HEK293 (cell line): Measurements from ENCODE around the gene ARHGAP32.

Experiments
- ATF2 ChIP-seq: fragments of 450-650 bp; formaldehyde crosslinking; IDR thresholded peaks from 2 replicates; pipeline ENCODE4 v1.5.1; 2016; ENCODE audit warnings: missing biosample characterization, missing genetic modification characterization, low read depth
- GLI4 ChIP-seq: fragments of 450-650 bp; formaldehyde crosslinking; IDR thresholded peaks from 2 replicates; pipeline ENCODE4 v1.5.1; 2016; ENCODE audit warnings: missing biosample characterization, missing genetic modification characterization
- RBAK ChIP-seq: fragments of 450-650 bp; formaldehyde crosslinking; IDR thresholded peaks from 2 replicates; pipeline ENCODE4 v1.5.1; 2016; ENCODE audit warnings: missing biosample characterization, missing genetic modification characterization
- ZBTB48 ChIP-seq: fragments of 450-650 bp; formaldehyde crosslinking; IDR thresholded peaks from 2 replicates; pipeline ENCODE4 v1.5.1; 2016; ENCODE audit warnings: missing biosample characterization, missing genetic modification characterization
- TF ChIP-seq, protein P1 (sequence below): fragments of 450-650 bp; formaldehyde crosslinking; IDR thresholded peaks from 2 replicates; pipeline ENCODE4 v1.5.1; 2016; ENCODE audit warnings: missing biosample characterization, missing genetic modification characterization, low read depth

- no peak for TF ChIP-seq GLI4 (tag by site-specific recombination)
- TF ChIP-seq ZBTB48 (tag by site-specific recombination), result no peak
- TF ChIP-seq ATF2 (tag by site-specific recombination), result no peak
- TF ChIP-seq, protein P1, sequence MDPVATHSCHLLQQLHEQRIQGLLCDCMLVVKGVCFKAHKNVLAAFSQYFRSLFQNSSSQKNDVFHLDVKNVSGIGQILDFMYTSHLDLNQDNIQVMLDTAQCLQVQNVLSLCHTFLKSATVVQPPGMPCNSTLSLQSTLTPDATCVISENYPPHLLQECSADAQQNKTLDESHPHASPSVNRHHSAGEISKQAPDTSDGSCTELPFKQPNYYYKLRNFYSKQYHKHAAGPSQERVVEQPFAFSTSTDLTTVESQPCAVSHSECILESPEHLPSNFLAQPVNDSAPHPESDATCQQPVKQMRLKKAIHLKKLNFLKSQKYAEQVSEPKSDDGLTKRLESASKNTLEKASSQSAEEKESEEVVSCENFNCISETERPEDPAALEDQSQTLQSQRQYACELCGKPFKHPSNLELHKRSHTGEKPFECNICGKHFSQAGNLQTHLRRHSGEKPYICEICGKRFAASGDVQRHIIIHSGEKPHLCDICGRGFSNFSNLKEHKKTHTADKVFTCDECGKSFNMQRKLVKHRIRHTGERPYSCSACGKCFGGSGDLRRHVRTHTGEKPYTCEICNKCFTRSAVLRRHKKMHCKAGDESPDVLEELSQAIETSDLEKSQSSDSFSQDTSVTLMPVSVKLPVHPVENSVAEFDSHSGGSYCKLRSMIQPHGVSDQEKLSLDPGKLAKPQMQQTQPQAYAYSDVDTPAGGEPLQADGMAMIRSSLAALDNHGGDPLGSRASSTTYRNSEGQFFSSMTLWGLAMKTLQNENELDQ (tag by site-specific recombination), result no peak
- TF ChIP-seq RBAK (tag by site-specific recombination), result no peak
Observed at GRCh38 chr11:128916037-128916572, 276.0 kb downstream of the ARHGAP32 start.
